Measurements from ENCODE around the gene EDEM2. TPM values are rescaled to one million over a fixed set of nuclear protein-coding genes. Genes with fewer than 3 reads are reported as not detected.

EDEM2 gene
- polyA plus RNA-seq, 1 experiment: 28.3 TPM

DNA sequence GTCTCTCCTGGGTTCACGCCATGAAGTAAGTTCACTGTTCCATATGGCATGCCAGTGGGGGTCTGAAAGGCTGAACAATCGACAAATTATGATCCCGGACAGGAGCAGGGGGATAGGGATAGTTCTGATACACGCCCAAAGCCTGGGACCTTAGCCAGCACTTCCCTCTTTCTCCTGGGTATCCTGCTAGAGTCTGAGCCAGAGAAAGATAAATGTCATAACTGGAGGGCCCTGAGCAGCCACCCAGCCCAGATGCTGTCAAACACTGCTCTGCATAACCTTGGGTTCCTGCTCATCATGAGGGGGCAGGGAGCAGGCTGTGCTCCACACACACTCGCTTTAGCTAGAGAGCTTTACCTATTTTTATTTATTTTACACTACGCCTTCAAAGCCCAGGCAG is 12.3 kb downstream of the EDEM2 start:
- ChIA-PET POLR2A (no interaction called here), CTCF (interaction anchor here (1.8 to 2.9 kb wide), 2 partner anchors 10 to 39 kb away, joined by 6 to 8 read pairs; no protein-coding TSS in a partner anchor)
- no peak for DNase-seq (ENCODE audit: low read depth, low spot score)

DNA sequence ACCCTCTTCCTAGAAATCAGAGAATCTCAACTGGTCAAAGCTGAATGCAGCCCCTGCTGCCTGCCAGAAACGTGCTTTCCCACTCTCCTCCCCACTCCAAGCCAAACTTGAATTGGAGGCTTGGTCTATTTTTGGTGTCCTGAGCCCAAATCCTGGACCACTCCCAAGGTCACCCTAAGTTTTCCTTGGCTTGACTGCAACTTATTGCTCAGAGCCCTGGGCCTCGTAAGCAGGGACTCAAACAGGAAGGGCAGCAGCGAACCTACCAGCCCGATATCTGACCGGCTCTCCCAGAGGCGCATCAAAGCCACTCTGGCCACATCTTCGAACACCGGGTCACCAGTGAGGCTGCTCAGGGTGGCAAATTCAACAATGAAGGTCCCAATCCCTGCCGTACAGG is 12.7 kb downstream of the EDEM2 start:
- TF ChIP-seq, protein P1, sequence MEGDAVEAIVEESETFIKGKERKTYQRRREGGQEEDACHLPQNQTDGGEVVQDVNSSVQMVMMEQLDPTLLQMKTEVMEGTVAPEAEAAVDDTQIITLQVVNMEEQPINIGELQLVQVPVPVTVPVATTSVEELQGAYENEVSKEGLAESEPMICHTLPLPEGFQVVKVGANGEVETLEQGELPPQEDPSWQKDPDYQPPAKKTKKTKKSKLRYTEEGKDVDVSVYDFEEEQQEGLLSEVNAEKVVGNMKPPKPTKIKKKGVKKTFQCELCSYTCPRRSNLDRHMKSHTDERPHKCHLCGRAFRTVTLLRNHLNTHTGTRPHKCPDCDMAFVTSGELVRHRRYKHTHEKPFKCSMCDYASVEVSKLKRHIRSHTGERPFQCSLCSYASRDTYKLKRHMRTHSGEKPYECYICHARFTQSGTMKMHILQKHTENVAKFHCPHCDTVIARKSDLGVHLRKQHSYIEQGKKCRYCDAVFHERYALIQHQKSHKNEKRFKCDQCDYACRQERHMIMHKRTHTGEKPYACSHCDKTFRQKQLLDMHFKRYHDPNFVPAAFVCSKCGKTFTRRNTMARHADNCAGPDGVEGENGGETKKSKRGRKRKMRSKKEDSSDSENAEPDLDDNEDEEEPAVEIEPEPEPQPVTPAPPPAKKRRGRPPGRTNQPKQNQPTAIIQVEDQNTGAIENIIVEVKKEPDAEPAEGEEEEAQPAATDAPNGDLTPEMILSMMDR (IDR thresholded peaks at IDR 0.05; ENCODE audit: low read depth, low read length): no peak
- H3K9me3 ChIP-seq (ENCODE audit: control insufficient read depth, insufficient read depth, low read length): no peaks in the 10 kb centered on the region
- H3K27me3 ChIP-seq (ENCODE audit: control insufficient read depth, insufficient read depth, low read length): no peaks in the 10 kb centered on the region
- CTCF ChIA-PET: interaction anchor here (0.6 to 2.9 kb wide), 5 partner anchors 11 to 272 kb away, joined by 3 to 8 read pairs (median 4); partner anchors contain the start of gene MMP24OS
- no peak for DNase-seq (ENCODE audit: low read depth, low spot score)
- no peak overlapping the region for H3K4me3 ChIP-seq (ENCODE audit: low read depth, low read length)
- POLR2A ChIA-PET: no interaction called here
- no peak overlapping the region for H3K27ac ChIP-seq (ENCODE audit: low read depth, low read length)

More for the DNA sequence above, 12.3 kb downstream of the EDEM2 start:
- TF ChIP-seq, protein P1 (IDR thresholded peaks at IDR 0.05; ENCODE audit: low read depth, low read length): no peak
- Histone ChIP-seq H3K4me3 (ENCODE audit: low read depth, low read length) (no peak overlapping the region), H3K9me3 (ENCODE audit: control insufficient read depth, insufficient read depth, low read length) (no peaks in the 10 kb centered on the region), H3K27ac (ENCODE audit: low read depth, low read length) (no peak overlapping the region), H3K27me3 (ENCODE audit: control insufficient read depth, insufficient read depth, low read length) (no peaks in the 10 kb centered on the region)

DNA sequence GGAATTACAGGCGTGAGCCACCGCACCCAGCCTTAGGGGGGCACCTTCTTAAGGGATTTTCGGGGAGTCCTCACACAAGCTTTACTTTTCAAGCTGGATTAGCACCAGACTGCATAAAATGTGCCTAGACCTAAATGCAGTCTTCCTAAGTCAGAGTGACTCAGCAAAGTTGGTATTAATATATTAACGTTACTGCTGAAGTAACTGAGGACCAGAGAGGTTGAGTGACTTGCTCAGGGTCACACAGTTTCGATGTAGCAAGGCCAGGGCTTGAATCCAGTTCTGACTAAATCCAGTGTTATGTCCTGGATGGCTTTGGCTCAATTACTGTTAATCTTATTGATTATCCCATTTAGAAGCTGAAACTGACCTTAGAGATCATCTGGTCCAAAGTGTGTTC is 13.4 kb downstream of the EDEM2 start:
- POLR2A ChIA-PET: no interaction called here
- TF ChIP-seq, protein P1 (IDR thresholded peaks at IDR 0.05; ENCODE audit: low read depth, low read length): no peak
- H3K27ac ChIP-seq (ENCODE audit: low read depth, low read length): no peak overlapping the region
- H3K27me3 ChIP-seq (ENCODE audit: control insufficient read depth, insufficient read depth, low read length): no peaks in the 10 kb centered on the region
- no peak overlapping the region for H3K4me3 ChIP-seq (ENCODE audit: low read depth, low read length)
- no peak for DNase-seq (ENCODE audit: low read depth, low spot score)
- no peaks in the 10 kb centered on the region for H3K9me3 ChIP-seq (ENCODE audit: control insufficient read depth, insufficient read depth, low read length)
- CTCF ChIA-PET: interaction anchor here (0.6 to 2.9 kb wide), 5 partner anchors 11 to 271 kb away, joined by 3 to 8 read pairs (median 4); partner anchors contain the start of gene MMP24OS

DNA sequence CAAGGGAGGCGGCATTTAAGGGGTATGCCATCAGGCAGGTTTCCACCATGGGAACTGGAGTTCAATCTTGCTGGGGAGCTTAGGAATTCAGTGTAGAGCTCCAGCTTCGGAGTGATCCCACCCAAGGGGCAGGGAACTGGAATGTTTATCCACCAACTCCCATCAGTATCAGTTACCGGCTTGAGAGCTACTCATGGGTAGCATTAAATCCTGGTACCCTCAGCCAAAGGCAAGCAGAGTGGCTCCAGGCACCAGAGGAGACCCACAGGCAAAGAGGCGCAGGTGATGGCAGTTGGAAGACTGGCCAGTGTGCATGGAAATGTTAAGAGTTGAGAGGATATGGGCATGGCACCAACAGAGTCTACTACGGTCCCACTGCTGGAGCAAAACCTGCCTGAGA is 14.1 kb downstream of the EDEM2 start:
- no peak overlapping the region for H3K4me3 ChIP-seq (ENCODE audit: low read depth, low read length)
- ChIA-PET CTCF (interaction anchor here (1.8 to 2.9 kb wide), 2 partner anchors 12 to 37 kb away, joined by 6 to 8 read pairs; no protein-coding TSS in a partner anchor), POLR2A (no interaction called here)
- DNase-seq (ENCODE audit: low read depth, low spot score): no peak
- TF ChIP-seq, protein P1 (IDR thresholded peaks at IDR 0.05; ENCODE audit: low read depth, low read length): no peak
- H3K27ac ChIP-seq (ENCODE audit: low read depth, low read length): no peak overlapping the region
- H3K27me3 ChIP-seq (ENCODE audit: control insufficient read depth, insufficient read depth, low read length): no peaks in the 10 kb centered on the region
- H3K9me3 ChIP-seq (ENCODE audit: control insufficient read depth, insufficient read depth, low read length): no peaks in the 10 kb centered on the region

DNA sequence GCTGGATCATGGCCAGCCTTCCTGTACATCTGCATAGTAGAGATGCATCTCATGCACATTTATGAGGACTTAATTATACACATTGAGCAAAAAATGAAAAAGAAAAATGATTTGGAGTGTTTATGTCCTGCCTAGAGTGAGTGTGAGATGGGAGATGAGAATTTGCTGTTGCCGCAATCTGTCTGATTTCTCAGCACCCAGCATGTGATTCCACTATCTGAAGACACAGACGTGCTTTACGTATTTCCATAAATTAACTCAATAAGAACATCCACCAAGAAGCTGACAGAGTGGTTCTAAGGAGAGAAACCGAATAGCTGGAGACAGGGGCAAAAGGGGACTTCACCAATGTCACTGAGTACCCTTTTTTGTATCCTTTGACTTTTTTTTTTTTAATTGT is 15.2 kb downstream of the EDEM2 start:
- H3K27me3 ChIP-seq (ENCODE audit: control insufficient read depth, insufficient read depth, low read length): no peaks in the 10 kb centered on the region
- H3K27ac ChIP-seq (ENCODE audit: low read depth, low read length): no peak overlapping the region
- H3K4me3 ChIP-seq (ENCODE audit: low read depth, low read length): no peak overlapping the region
- TF ChIP-seq, protein P1 (IDR thresholded peaks at IDR 0.05; ENCODE audit: low read depth, low read length): no peak
- ChIA-PET POLR2A (no interaction called here), CTCF (interaction anchor here (2.3 to 2.9 kb wide), 2 partner anchors 13 to 36 kb away, joined by 6 to 8 read pairs; no protein-coding TSS in a partner anchor)
- no peak for DNase-seq (ENCODE audit: low read depth, low spot score)
- no peaks in the 10 kb centered on the region for H3K9me3 ChIP-seq (ENCODE audit: control insufficient read depth, insufficient read depth, low read length)

Measured in AG04450 (cell line).